Mesenteric fat pad (tissue), 1 donor: ENCODE results near the gene CTDNEP1. TPM values are rescaled to one million over a fixed set of nuclear protein-coding genes. Genes with fewer than 3 reads are reported as not detected.
A peak's percentile ranks its signal among the peaks of the same experiment; 100 is the strongest.

Source experiments
- microRNA-seq: library from miRNA; unstranded; fragments of <30 nt; microRNA quantifications from one replicate; pipeline ENCODE4 v1.2.0, GENCODE V29; 2020; ENCODE audit warnings: borderline number of aligned reads
- total RNA-seq: library from RNA; stranded (reverse); fragmentation: NEBNext Ultra II Directional; extraction: Animal tissue kit (Norgen Biotek cat#: 25700); gene quantifications from one replicate; pipeline ENCODE4 v1.2.1, GENCODE V29; 2021
- donor health status: DM: yes; HTN: yes; CAD: no.

Gene CTDNEP1
- total RNA-seq, 1 donor from 2014 or later = 120 TPM

Small RNA genes lying within 50 kb of the gene (microRNA-seq; reads per million reads assigned to microRNA genes)
- 1,226 reads per million, percentile 80 among the genes with 10 or more reads in this experiment for gene MIR324

Other genes with a start within 250 kb of the CTDNEP1 start
- gene RNASEK, start 239.1 kb downstream of the CTDNEP1 start, total RNA-seq = 243 TPM
- gene BCL6B, start 228.7 kb downstream of the CTDNEP1 start, total RNA-seq = 32.2 TPM
- 2.9 TPM for gene SLC16A13, start 215.7 kb downstream of the CTDNEP1 start, total RNA-seq
- gene SLC16A11, start 207.6 kb downstream of the CTDNEP1 start, total RNA-seq = 0.84 TPM
- 20.6 TPM for gene CLEC10A, start 171.5 kb downstream of the CTDNEP1 start, total RNA-seq
- gene ASGR2, start 136.9 kb downstream of the CTDNEP1 start, total RNA-seq = 3.3 TPM
- 2.2 TPM for gene ASGR1, start 72.4 kb downstream of the CTDNEP1 start, total RNA-seq
- gene DLG4, start 31.9 kb downstream of the CTDNEP1 start, total RNA-seq = 16.0 TPM
- 1,052 TPM for gene ACADVL, start 31.8 kb downstream of the CTDNEP1 start, total RNA-seq
- gene DVL2, start 17.2 kb downstream of the CTDNEP1 start, total RNA-seq = 24.7 TPM
- 47.4 TPM for gene PHF23, start 12.3 kb downstream of the CTDNEP1 start, total RNA-seq
- 468 TPM for gene GABARAP, start 9.3 kb downstream of the CTDNEP1 start, total RNA-seq
- gene ELP5, start 481 bp upstream of the CTDNEP1 start, total RNA-seq = 44.1 TPM
- 5.6 TPM for gene CLDN7, start 10.7 kb upstream of the CTDNEP1 start, total RNA-seq
- gene SLC2A4, start 30.0 kb upstream of the CTDNEP1 start, total RNA-seq = 8.1 TPM
- 2.3 TPM for gene YBX2, start 42.9 kb upstream of the CTDNEP1 start, total RNA-seq
- gene EIF5A, start 55.9 kb upstream of the CTDNEP1 start, total RNA-seq = 503 TPM
- 51.2 TPM for gene GPS2, start 63.6 kb upstream of the CTDNEP1 start, total RNA-seq
- gene NEURL4, start 77.6 kb upstream of the CTDNEP1 start, total RNA-seq = 25.4 TPM
- gene ACAP1, start 84.8 kb upstream of the CTDNEP1 start, total RNA-seq = 18.8 TPM
- gene KCTD11, start 100.4 kb upstream of the CTDNEP1 start, total RNA-seq = 11.9 TPM
- not detected for gene TMEM95, start 103.4 kb upstream of the CTDNEP1 start, total RNA-seq
- 0.71 TPM for gene TNK1, start 129.4 kb upstream of the CTDNEP1 start, total RNA-seq
- gene PLSCR3, start 142.8 kb upstream of the CTDNEP1 start, total RNA-seq = 42.6 TPM
- gene TMEM256, start 152.4 kb upstream of the CTDNEP1 start, total RNA-seq = 68.7 TPM
- gene NLGN2, start 156.1 kb upstream of the CTDNEP1 start, total RNA-seq = 21.0 TPM
- gene SPEM1, start 168.6 kb upstream of the CTDNEP1 start, total RNA-seq = not detected
- not detected for gene SPEM2, start 173.9 kb upstream of the CTDNEP1 start, total RNA-seq
- gene SPEM3, start 177.1 kb upstream of the CTDNEP1 start, total RNA-seq = not detected
- 3.2 TPM for gene TMEM102, start 183.7 kb upstream of the CTDNEP1 start, total RNA-seq
- 2.4 TPM for gene FGF11, start 187.8 kb upstream of the CTDNEP1 start, total RNA-seq
- 6.8 TPM for gene CHRNB1, start 193.3 kb upstream of the CTDNEP1 start, total RNA-seq
- 72.5 TPM for gene ZBTB4, start 227.9 kb upstream of the CTDNEP1 start, total RNA-seq
- not detected for gene SLC35G6, start 229.7 kb upstream of the CTDNEP1 start, total RNA-seq
- gene POLR2A, start 232.6 kb upstream of the CTDNEP1 start, total RNA-seq = 102 TPM